WI38 (cell line): Measurements from ENCODE around the gene LRP11.

ENCODE experiments used
- H3K4me3 ChIP-seq: 2 replicates; pipeline ENCODE4 v1.5.1; 2011; ENCODE audit warnings: low read depth, mild to moderate bottlenecking, control low read depth, low read length
- TF ChIP-seq, protein P1 (sequence below): IDR thresholded peaks from 2 replicates; pipeline ENCODE4 v1.5.1; 2012; ENCODE audit warnings: low read depth, mild to moderate bottlenecking, control low read depth, low read length

Gene LRP11

DNA sequence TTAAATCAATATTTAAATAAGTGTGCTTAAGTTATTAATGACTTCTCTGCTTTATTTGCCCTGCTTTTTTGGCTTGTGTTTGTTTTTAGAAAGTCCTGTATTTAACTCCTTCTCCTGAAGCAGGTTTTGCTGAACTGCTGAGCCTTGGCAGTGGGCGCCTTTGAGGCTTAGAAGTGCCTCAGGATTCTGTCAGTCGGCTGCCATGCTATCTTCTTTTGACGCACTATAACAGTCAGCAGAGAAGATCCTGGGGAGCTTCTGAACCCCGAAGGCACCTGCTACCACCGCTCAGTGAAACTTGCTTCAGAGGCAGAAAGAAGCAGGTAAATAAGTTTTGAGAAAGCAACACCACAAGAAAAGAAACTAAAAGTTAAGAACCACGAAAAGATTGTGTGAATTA, 92.2 kb downstream of the LRP11 start:
- no peak overlapping the region for H3K4me3 ChIP-seq

DNA sequence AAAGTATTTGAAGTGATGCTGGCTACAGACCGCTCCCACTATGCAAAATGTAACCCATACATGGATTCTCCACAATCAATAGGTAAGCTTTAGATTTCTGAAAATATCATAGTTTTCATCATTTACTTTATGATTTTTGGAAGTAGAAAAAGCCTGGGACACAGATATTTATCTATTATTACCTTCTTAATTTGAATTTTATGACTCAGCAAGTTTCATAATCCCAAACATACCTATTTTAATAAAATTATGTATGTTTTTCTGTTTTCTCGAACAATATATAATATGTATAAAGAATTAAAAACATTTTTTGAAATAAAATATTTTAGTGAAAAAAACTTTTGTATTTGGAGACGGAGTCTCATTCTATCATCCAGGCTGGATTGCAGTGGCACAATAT, 93.0 kb downstream of the LRP11 start:
- TF ChIP-seq, protein P1, sequence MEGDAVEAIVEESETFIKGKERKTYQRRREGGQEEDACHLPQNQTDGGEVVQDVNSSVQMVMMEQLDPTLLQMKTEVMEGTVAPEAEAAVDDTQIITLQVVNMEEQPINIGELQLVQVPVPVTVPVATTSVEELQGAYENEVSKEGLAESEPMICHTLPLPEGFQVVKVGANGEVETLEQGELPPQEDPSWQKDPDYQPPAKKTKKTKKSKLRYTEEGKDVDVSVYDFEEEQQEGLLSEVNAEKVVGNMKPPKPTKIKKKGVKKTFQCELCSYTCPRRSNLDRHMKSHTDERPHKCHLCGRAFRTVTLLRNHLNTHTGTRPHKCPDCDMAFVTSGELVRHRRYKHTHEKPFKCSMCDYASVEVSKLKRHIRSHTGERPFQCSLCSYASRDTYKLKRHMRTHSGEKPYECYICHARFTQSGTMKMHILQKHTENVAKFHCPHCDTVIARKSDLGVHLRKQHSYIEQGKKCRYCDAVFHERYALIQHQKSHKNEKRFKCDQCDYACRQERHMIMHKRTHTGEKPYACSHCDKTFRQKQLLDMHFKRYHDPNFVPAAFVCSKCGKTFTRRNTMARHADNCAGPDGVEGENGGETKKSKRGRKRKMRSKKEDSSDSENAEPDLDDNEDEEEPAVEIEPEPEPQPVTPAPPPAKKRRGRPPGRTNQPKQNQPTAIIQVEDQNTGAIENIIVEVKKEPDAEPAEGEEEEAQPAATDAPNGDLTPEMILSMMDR: no peak
- H3K4me3 ChIP-seq: no peak overlapping the region

More for the DNA sequence above, 92.2 kb downstream of the LRP11 start:
- TF ChIP-seq, protein P1: no peak

DNA sequence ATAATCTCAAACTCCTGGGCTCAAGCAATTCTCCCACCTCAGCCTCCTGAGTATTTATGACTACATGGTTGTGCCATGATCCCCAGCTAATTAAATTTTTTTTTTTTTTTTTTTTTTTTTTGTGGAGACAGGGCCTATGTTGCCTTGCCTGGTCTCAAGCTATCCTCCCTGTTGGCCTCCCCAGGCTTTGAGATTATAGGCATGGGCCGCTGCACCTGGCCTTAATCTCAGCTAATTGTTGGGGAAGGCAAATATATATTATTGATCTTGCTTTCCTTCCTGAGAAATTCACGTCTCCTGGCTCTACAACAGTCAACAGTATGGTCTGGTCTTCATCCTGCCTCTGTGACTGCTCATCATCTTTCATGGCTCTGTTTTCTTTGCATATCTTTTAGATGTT, 94.5 kb downstream of the LRP11 start:
- H3K4me3 ChIP-seq: no peak overlapping the region
- TF ChIP-seq, protein P1: no peak
